Inflammatory macrophage treated with lipopolysaccharide for 1 hour (primary cell): ENCODE results near the gene GAB2.

Source experiments
- DNase-seq, 2 donors: peaks; one replicate each; pipeline ENCODE4 v3.0.0-alpha.2; 2020 to 2022

Gene GAB2

DNA sequence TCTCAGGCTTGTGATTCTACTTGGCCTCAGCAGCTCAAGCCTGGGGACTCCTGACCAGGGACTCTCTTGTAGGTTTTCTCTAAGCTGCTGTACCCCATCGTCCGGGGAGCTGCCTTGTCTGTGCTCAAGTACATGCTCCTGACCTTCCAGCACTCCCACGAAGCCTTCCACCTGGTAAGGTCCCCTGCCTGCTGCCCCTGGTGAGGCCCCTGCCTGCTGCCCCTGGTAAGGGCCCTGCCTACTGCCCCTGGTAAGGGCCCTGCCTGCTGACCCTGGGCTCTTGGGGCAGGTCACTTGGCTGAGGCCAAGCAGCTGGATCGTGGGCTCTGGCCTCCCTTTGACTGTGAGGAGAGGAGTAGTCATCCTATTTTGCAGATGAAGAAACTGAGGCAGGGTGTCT, 217.6 kb downstream of the GAB2 start:
- no peak for DNase-seq

DNA sequence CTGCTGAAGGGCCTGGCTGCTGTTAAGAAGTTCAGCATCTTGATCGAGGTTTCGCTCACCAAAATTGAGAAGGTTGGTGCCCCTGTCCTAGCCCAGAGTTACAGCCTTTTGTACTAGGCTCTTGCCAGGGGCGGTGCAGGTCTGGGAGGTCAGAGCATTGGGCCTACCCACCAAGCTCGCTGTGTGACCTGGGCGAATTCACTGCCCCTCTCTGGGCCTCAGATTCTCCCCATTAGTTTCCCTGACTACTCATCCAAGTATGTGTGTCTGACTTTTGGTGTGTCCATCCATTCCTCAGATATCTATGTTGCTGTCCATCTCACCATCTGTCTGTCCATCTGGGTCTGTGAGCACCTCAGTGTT, 218.0 kb downstream of the GAB2 start:
- no peak for DNase-seq

DNA sequence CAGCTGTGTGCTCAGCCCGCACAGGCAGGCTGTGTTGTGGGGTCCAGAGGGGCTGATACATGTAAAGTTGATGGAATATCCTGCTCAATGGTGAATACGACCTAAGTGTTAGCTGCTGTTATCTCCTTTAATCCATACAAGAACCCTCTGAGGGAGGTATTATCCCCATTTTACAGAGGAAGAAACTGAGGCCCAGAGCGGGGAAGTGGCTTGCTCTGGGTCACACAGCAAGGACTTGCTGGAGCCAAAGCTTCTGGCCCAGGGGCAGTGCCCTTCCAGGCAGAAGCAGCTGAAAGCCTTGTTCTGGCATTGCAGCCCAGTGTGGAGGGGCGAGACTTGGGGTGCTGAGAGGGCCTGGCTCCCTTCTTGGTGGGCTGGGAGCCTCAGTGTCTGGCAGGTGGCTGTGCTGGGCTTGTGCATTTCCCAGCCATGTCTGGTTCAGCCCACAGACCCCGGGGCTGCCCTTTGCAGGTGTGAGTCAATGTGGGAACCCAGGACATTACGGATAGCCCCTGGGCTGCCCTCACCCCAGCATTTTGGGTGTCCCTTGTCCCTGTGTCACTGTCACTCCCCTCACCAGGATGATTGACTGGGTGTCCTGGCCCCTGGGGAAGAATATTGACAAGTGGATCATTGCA, 218.5 kb downstream of the GAB2 start:
- DNase-seq: no peak

DNA sequence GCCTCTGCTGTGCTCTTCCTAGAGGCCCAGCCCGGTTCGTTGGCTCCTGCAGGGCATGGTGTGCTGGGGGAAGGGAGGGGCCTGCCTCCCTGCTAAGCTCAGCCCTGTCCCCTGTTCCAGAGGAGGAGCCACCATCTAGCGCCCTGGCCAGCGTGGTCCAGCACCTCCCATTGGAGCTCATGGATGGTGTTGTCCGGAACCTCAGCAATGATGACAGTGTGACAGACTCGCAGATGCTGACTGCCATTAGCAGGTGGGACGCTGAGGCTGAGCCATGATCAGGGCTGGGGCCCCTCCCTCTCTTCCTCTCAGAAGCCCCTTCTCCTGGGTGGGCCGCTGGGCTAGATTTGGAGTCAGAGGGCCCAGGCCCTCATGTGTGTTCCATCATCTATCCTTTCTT, 219.8 kb downstream of the GAB2 start:
- no peak for DNase-seq

DNA sequence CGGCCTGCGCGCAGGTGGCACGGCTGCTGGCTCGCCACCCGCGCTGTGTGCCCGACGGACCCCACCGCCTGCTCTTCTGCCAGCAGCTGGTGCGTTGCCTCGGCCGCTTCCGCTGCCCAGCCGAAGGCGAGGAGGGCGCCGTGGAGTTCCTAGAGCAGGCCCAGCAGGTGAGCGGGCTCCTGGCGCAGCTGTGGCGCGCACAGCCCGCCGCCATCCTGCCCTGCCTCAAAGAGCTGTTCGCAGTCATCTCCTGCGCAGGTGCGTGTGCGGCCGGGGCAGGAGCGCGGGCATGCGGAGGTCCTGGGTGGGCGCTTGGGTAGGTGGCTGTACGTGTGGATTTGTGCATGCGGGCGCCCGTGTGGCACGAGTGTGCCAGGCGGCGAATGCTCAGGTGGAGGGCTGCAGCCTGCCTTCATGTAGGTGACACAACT, 220.9 kb downstream of the GAB2 start:
- DNase-seq: no peak

DNA sequence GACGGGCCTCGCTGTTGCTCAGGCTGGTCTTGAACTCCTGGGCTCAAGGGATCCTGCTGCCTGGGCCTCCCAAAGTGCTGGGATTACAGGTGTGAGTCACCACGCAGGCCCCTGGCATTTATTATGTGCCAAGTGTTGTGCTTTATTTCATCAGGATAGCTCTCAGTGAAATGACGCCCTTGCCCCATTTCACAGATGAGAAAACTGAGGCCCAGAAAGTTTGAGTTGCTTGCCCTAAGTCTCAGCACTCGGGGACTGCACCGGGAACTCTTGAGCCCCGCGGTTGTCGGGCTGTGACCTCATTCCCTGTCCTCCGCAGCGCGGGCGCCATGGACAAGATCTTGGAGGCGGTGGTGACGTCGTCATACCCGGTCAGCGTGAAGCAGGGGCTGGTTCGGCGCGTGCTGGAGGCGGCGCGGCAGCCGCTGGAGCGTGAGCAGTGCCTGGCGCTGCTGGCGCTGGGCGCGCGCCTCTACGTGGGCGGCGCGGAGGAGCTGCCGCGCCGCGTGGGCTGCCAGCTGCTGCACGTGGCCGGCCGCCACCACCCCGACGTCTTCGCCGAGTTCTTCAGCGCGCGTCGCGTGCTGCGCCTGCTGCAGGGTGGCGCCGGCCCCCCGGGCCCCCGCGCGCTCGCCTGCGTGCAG, 221.6 kb downstream of the GAB2 start:
- peak in 1 of 2 donors; percentile 9 for DNase-seq

DNA sequence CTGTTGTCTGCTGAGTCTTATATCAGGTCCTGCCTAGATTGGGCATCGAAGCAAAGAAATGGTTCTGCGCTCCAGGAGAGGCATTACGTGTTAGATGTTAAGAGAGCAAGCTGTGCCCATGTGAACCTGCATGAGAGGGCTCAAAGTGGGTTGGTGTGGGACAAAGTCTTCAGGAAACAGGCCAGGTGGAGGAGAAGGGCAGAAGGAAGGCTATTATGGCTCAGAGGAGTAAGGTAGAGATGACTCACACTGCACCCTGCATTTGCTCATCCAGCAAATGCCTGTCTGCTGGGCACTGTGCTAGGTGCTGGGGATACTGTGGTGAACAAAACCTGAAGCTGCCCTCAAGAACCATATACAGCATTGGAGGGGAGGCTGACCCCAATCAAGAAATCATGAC, 223.1 kb downstream of the GAB2 start:
- DNase-seq: no peak

DNA sequence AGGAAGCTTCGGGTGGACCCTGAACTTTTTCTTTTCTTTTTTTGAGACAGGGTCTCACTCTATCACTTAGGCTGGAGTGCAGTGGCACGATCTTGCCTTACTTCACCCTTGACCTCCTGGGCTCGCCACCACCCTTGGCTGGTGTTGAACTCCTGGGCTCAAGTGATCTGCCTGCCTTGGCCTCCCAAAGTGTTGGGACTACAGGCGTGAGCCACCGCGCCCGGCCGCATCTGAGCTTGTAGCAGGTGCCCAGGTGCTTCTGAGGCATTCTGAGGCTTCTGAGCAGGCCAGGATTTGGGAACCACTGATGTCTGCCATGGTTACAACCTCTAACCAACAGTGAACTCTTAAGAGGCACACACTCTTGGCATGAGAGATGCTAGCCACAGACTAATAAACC, 223.8 kb downstream of the GAB2 start:
- DNase-seq: no peak

DNA sequence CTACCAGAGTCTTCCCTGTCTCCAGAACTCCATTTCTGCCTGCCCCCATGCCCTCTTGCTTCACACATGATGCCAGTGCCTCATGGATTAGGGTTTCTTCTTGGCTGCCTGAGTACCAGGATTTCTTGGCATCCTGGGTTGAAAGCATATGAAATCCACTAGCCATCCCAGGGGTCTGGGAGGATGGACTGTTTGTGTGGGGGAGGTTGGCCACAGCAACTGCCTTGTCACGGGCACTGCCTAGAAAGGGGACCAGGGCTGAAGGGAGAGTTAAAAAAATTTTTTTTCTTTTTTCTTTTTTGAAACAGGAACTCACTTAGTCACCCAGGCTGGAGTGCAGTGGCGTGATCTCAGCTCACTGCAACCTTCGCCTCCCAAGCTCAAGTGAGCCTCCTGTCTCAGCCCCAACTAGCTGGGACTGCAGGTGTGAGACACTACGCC, 224.7 kb downstream of the GAB2 start:
- DNase-seq: peak; percentile 51 to 57

DNA sequence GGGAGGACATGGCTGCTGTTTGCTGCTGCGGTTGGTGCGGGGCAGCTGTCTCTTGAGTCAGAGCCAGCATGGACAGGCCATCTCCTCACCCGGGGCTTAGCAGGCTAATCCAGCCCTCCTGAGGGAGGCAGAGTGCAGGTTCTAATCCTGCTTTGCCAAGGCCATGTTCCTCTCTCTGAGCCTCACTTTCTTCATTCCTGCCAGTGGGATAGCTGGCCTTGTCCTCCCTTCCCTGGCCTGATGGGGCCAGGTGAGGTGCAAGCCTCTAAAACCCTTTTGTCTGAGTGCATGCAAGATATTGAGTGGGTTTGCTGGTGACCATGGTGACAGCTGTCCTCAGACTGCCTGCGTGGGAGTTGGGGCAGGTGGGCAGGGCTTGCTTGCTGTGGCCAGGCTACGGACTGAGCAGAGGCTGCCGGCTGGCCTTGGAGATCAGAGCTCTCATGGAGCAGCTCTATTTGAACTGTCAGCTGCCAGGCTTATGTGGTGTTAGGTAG, 225.3 kb downstream of the GAB2 start:
- DNase-seq: peak in 1 of 2 donors; percentile 56

DNA sequence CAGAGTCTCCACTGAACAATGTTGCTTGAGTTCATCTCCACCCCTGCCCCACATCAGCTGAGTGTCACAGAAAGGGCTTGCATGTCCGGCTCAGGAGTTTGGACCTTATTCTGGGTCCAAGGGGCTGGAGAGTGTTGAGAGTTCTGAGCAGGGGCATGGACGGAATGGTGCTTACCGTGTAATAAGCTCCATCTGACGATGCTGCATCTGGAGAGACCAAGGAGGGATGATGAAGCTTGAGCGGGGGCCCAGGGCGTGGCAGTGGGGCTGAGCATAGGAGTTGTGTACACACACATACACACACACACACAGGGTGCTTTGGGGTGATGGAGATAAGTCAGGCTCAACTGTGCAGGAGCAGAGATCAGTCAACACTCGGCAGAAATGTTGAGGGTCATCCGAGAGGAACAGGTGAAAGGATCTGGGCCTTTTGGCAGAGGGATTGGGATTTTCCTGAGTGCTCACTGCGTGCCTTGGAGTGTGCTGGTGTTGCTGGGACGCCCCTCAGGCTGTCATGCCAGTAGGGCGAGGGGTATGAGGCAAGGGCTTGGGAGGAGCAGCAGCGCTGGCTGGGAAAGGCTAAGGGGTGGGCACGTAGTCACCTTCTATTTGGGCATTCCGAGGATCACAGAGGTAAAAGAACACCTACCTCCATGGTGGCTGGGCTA, 226.6 kb downstream of the GAB2 start:
- DNase-seq: no peak

DNA sequence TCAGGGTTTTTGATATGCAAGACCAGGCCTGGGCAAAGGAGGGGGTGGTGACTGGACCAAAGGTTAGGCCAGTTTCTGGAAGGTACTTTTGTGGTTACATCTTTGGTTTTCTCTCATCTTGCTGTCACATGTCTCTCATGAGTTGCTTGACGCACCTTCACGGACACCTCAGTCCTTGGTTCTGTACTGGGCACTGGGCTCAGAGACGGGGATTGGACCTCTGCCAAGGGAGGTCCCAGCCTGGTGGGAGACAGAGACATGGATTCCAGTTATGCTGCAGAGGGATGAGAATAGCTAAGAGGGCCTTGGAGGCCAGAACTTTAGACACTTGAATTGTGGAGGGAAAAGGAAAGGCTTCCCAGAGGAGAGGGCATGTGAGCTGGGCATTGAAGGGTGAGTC, 227.2 kb downstream of the GAB2 start:
- DNase-seq: peak in 1 of 2 donors; percentile 15

DNA sequence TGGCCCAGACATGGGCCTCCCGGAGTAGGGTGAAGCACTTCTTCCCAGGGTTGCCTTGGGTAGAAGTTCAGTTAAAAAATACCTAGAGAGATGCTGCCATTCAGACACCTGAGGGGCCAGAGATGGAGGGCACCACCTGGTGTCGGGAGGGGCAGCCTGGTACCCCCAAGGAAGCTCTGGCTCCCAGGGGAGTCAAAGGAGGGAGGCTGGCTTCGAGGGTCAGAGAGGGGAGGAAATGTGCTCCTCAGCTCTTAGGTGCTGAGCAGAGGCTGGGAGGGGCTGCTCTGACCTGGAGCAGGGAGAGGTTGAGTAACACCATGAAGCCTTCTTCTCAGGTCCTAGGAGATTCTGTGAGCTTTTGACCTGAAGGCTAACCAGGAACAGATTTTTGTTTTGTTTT, 227.8 kb downstream of the GAB2 start:
- no peak for DNase-seq

DNA sequence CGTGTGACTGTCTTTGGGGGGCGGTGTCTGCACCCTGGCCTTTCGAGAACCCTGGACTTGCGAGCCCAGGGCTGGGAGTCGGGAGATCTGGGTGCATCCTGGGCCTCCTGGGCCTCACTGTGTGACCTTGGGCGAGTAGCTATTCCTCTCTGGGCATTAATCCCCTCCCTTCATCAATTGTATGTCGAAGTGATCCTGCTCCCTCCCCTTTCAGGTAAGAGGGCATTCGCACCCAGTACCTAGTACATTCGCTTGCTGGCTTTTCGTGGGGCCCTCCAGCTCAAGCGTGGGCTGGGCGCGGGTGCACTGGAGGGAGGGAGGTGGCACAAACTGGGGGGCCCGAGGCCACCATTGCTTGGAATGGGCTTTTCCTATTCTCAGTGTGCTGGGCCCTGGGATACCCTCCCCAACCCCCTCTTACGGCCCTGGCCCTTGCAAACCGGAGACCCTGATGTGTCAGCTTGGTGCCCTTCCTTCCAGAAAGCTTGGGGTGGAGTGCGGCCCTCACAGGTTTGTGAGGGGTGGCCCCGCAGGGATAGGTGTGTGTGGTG, 228.4 kb downstream of the GAB2 start:
- DNase-seq: no peak

DNA sequence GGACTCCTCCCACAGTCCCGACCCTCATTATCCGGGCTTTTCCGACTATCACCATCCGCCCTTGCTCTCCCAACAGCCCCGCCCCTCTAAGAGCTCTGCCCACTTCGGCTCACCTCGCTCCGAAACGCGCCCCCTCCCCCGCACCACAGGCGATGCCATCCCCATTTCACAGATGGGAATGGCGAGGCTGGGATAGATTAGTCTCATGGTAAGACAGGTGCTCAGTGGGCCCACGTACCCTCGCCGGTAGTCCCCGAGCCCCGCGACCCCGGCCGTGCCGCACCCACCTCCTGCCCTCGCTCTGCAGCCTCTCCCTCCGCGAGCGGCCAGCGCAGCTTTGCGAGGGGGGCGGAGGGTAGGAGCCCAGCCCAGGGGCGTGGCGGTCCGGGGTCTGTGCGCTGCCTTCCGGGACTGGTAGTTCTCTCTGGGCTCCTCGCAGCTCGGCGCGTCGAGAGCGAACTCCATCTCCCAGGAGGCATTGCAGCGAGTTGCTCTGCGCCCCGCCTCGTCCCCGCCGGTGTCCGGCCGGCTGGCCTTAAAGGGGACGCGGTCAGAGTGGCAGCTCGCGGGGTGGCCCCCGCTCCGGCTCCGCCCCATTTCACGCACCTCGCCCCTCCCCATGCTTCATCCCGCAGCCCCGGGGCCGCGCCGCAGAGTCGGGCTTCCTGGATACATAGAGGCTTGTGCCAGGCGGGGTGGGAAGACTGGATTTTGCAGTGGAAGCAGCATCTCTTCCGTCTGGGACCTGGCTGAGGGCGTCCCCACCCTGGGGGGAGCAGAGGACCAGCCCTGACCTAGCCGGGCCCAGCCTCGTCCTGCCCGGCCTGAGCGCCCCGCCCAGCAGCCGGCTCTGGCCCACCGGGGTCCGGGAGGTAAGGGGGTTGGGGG, 229.1 kb downstream of the GAB2 start, which contains the start of the genes KCTD21 and USP35:
Gene KCTD21 (minus strand): TSS at position 341 of the 888 bp plus-strand sequence. CDS start 14,072 bp downstream, outside the sequence.
Gene USP35 (plus strand): TSS at position 634 of the 888 bp plus-strand sequence. CDS start 7,327 bp downstream, outside the sequence.
- DNase-seq: peak; percentile 95 to 97

DNA sequence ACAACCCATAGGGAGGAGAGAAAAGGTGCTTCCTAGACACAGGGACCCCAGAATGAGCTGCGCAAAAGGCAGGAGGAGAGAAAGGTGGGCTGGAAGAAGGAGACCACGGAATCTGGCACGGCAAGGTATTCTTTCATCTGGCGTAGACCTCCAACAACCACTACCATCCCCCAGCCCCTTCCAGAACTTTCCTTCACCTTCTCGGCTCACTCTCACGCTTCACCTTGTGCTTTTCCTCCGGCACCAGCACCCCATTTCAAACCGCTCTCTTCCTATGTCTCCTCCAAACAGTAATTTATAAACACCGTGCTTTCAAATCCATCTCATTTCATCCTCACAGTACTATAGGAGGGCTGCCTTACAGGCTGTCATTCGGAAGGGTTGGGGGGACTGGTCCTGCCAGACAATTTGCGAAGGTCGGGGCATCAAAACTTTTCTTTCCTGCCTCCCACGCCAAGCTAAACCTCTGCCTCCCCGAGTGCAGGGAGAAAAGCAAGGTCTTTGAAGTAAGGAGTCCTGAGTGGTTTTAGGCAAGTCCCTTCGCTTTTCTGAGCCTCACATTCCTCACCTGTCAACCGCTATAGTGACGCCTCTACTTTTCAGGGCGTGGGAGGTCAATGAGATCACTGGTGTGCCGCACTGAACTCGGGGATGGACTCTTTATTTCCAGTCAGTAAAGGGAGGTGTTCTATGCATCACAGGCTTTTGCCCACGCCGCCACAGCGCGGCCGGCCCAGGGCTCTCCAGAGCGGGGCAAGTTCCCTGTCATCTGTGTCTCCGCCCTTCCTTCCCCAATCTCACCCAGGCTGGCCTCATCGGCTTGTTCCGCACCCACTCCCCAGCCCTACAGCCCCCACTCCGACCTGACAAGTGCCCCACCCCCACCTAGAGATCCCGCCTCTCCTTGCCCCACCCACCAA, 230.0 kb downstream of the GAB2 start:
- peak; percentile 88 to 93 for DNase-seq

DNA sequence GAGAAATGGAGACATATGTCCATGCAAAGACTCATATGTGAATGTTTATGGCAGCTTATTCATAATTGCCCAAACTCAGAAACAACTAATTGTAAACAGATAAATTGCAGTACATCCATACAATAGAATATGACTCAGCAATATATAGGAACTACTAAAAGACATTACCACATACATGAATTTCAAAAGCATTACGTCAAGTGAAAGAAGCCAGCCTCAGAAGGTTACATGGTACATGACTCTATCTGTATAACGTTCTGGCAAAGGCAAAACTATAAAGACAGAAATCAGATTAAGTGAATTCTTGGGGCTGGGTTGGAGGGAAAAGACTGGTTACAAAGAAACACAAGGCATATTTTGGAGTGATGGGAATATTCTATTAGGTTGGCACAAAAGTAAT, 236.4 kb downstream of the GAB2 start:
- peak; percentile 85 to 90 for DNase-seq

DNA sequence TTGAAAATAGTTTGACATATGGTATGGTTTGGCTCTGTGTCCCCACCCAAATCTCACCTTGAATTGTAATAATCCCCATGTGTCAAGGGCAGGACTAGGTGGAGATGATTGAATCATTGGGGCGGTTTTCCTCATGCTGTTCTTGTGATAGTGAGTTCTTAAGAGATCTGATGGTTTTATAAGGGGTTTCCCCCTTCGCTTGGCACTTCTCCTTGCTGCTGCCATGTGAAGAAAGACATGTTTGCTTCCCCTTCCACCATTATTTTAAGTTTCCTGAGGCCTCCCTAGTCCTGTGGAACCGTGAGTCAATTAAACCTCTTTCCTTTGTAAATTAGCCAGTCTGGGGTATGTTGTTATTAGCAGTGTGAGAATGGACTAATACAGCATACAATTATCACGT, 236.9 kb downstream of the GAB2 start:
- peak; percentile 64 to 71 for DNase-seq

DNA sequence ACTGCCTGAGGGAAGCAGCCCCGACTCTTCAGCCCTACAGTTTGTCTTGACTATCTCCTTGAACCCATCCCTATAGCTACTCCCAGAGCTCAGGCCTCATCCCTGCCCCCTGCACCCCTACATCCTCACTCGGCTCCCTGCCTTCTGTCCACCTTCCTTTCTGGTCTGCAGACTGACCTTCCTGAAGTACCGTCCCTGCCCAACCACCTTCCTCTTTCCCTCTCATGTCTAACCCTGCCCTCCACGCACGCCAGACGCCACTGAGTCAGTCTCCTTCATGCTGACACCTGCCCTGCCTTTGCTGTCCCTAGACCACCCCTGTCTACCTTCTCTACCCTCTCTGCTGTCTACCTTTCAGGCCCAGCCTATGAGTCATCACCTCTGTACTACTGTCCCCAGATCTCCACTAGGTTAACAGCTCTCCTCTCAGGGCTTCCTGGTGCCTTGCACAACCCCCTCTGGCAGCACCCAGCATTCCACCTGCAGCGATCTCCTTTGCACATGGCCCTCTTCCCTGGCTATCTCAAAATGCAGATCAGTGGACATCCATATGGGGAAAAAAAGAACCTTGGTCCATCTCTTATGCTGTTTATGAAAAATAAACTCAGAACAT, 238.1 kb downstream of the GAB2 start:
- DNase-seq: no peak

DNA sequence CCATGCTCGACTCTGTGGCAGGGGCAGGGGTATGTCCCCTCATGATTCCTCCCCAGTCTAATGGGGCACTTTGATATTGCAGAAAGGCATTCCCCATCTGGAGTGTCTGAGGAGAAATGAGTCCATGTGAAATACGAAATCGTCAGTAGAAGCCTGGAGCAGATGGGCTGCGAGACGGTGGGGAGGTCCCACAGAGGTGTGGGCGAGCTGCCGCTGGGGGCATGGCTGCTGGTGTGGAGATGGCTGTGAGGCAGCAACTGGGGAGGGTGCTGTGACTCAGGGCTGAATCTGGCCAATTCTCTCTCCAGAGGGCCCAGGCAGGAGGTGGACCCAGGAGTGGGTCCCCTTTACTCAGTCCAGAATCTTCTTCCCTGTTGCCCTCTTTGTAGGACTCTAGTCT, 240.4 kb downstream of the GAB2 start:
- no peak for DNase-seq

DNA sequence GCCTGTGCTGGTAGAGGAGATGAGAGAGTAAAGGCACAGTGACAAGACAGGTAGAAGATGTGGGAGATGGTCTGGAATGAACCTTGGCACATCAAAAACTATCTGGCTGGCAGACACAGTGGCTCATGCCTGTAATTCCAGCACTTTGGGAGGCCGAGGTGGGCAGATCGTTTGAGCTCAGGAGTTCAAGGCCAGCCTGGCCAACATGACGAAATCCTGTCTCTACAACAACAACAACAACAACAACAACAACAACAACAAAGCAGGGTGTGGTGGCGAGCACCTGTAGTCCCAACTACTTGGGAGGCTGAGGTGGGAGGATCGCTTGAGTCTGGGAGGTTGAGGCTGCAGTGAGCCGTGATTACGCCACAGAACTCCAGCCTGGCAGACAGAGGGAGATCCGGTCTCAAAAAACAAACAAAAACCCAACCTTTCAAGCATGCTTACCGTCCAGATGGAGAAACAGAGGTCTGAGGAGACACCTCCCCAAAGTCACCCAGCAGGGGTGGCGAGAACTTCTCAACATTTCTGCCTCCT, 240.9 kb downstream of the GAB2 start:
- no peak for DNase-seq
